ENCODE data around the gene UNG. TPM values are rescaled to one million over a fixed set of nuclear protein-coding genes. Genes with fewer than 3 reads are reported as not detected.

UNG gene
- total and polyA plus RNA-seq, 2 of the 4 experiments (the other 2 are of a cell fraction): 13.3 to 16.0 TPM

- H3K9me3 ChIP-seq (ENCODE audit: control insufficient read depth, insufficient read depth, low read length): no peaks in the 10 kb centered on the region
- in situ Hi-C loops (cut with MboI; ENCODE audit: low sequenced_read_pairs) (loop anchor here (10.0 to 25.0 kb wide), 2 partner anchors 294 to 461 kb away; partner anchors contain the start of gene SELPLG), intact Hi-C loops (cut with micrococcal nuclease) (loop anchor here (10.0 kb wide), 3 partner anchors 144 to 434 kb away; partner anchors contain the start of gene SSH1), dilution Hi-C loops (cut with HindIII; ENCODE audit: low sequenced_read_pairs, unreplicated experiment) (no loop called here)
- H3K27me3 ChIP-seq (ENCODE audit: control insufficient read depth, insufficient read depth, low read length): no peaks in the 10 kb centered on the region
- H3K27ac ChIP-seq (ENCODE audit: insufficient read depth, low read length): peak overlapping the region; percentile 70
- peak overlapping the region; percentile 5 for H2AK9ac ChIP-seq (replicated peaks; ENCODE audit: low read depth, low read length, poor library complexity)
- no peak for TF ChIP-seq SMC3 (IDR thresholded peaks at IDR 0.05; ENCODE audit: low read depth, low read length)
- no peak for TF ChIP-seq RCOR1 (IDR thresholded peaks at IDR 0.05; ENCODE audit: insufficient replicate concordance, low read length)
- no peak for TF ChIP-seq CTCF (conservative IDR thresholded peaks at IDR 0.05; ENCODE audit: low read depth, low read length)
- no peak for TF ChIP-seq NFE2L2 (IDR thresholded peaks at IDR 0.05; ENCODE audit: low read depth, low read length)
- no peak for TF ChIP-seq USF2 (IDR thresholded peaks at IDR 0.05; ENCODE audit: low read depth, low read length)
- TF ChIP-seq CHD1 (IDR thresholded peaks at IDR 0.05; ENCODE audit: low read depth, low read length): no peak
- TF ChIP-seq RAD21 (IDR thresholded peaks at IDR 0.05; ENCODE audit: low read length): no peak
- TF ChIP-seq POLR2A (IDR thresholded peaks at IDR 0.05; ENCODE audit: low read depth, low read length): no peak
- TF ChIP-seq MAFK (IDR thresholded peaks at IDR 0.05; ENCODE audit: low read depth, low read length): no peak
- TF ChIP-seq CEBPB (IDR thresholded peaks at IDR 0.05; ENCODE audit: low read depth, low read length): no peak
- TF ChIP-seq MXI1 (IDR thresholded peaks at IDR 0.05; ENCODE audit: borderline replicate concordance, low read depth, low read length): no peak
- no peak for TF ChIP-seq MAZ (IDR thresholded peaks at IDR 0.05; ENCODE audit: borderline replicate concordance, low read depth, low read length)
- no peak for TF ChIP-seq RFX5 (IDR thresholded peaks at IDR 0.05; ENCODE audit: low read depth, low read length)
- TF ChIP-seq, protein P1, sequence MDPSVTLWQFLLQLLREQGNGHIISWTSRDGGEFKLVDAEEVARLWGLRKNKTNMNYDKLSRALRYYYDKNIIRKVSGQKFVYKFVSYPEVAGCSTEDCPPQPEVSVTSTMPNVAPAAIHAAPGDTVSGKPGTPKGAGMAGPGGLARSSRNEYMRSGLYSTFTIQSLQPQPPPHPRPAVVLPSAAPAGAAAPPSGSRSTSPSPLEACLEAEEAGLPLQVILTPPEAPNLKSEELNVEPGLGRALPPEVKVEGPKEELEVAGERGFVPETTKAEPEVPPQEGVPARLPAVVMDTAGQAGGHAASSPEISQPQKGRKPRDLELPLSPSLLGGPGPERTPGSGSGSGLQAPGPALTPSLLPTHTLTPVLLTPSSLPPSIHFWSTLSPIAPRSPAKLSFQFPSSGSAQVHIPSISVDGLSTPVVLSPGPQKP (IDR thresholded peaks at IDR 0.05; ENCODE audit: borderline replicate concordance, low read depth, low read length): no peak
- TF ChIP-seq FOS (IDR thresholded peaks at IDR 0.05; ENCODE audit: low read depth, low read length): no peak
- TF ChIP-seq BHLHE40 (IDR thresholded peaks at IDR 0.05; ENCODE audit: low read depth, low read length): no peak
- no peaks in the 10 kb centered on the region for H4K20me1 ChIP-seq (ENCODE audit: insufficient read depth, low read length)
- H3K4me3 ChIP-seq (ENCODE audit: insufficient read depth, low read depth, low read length): peak overlapping the region; percentile 80
- POLR2A ChIA-PET (ENCODE audit: unreplicated experiment): interaction anchor here (0.5 to 0.6 kb wide), 2 partner anchors 11 to 251 kb away, joined by 3 read pairs; no protein-coding TSS in a partner anchor
- H3K9me1 ChIP-seq (ENCODE audit: insufficient read depth, low read length): 0 out of 2 replicates have a peak, but pooled peaks cover 3% of the 10 kb centered on the region
- peaks cover 14 to 28% of the 10 kb centered on the region in 2 experiments for H3K79me1 ChIP-seq (ENCODE audit: low read depth in 1 of 2, low read length in 2 of 2)
- no peak overlapping the region for H2BK120ac ChIP-seq (ENCODE audit: low read depth, low read length)
- peak overlapping the region; percentile 93 for H3K4me2 ChIP-seq (ENCODE audit: low read depth, low read length)
- H2BK15ac ChIP-seq (ENCODE audit: low read depth, low read length): no peak overlapping the region
- no peak; the same call in 1 of the 2 replicates for ATAC-seq (ENCODE audit: low read depth)
- no peak overlapping the region for H3K18ac ChIP-seq (ENCODE audit: low read depth, low read length)
- peak overlapping the region; percentile 18 to 51; a peak in 1 of 4 replicates for H4K8ac ChIP-seq (ENCODE audit: low read depth in 2 of 2, low read length in 2 of 2)
- H3K56ac ChIP-seq (ENCODE audit: extremely low read depth, insufficient read depth, low read length): peak overlapping the region; percentile 73; the same call in 1 of the 2 replicates
- H4K5ac ChIP-seq (ENCODE audit: low read depth, low read length): peak overlapping the region; percentile 73
- H4K91ac ChIP-seq (ENCODE audit: insufficient read depth, low read depth, low read length): no peak overlapping the region
- 0% methylated on average over 1 of the region's 8 CpGs; no CpG with 5 or more reads in 1 of the 2 experiments for WGBS, 2 experiments (ENCODE audit: extremely low coverage in 2 of 2, insufficient read length in 1 of 2)
- peak overlapping the region; percentile 50; the same call in 1 of the 2 replicates for H3K23ac ChIP-seq (ENCODE audit: low read depth, low read length)
- H3K4ac ChIP-seq (ENCODE audit: low read depth, low read length): peak overlapping the region; percentile 7; the same call in 1 of the 2 replicates
- H2BK20ac ChIP-seq (ENCODE audit: low read depth, low read length): no peak overlapping the region
- CTCF ChIA-PET: interaction anchor here (0.6 to 1.7 kb wide), 3 partner anchors 13 to 287 kb away, joined by 4 to 10 read pairs (median 5); no protein-coding TSS in a partner anchor
- DNase-seq: no peak
- no peak overlapping the region; the same call in 1 of the 2 replicates for H3K14ac ChIP-seq (replicated peaks; ENCODE audit: low read depth, low read length)
- BruUV-seq (replicated peaks): no TSS peak
- H2AFZ ChIP-seq (replicated peaks; ENCODE audit: low read length, poor library complexity): peak overlapping the region; percentile 93
- no peaks in the 10 kb centered on the region for H3K4me1 ChIP-seq (ENCODE audit: control insufficient read depth, insufficient read depth, low read length)
- H3K9ac ChIP-seq (ENCODE audit: low read depth, low read length): peak overlapping the region; percentile 94
- peaks cover 14% of the 10 kb centered on the region for H3K36me3 ChIP-seq (ENCODE audit: control insufficient read depth, insufficient read depth, low read length)
- peak overlapping the region; percentile 15 for H2BK5ac ChIP-seq (ENCODE audit: low read depth, low read length, poor library complexity, severe bottlenecking)
- no peak overlapping the region for H2AK5ac ChIP-seq (ENCODE audit: low read depth, low read length)
Measured at GRCh38 chr12:109098651-109099050, 1.3 kb downstream of the UNG start.
